SK-N-SH (cell line): ENCODE measurements around the gene EPB41L3.

Experiments
- CHD2 ChIP-seq: fragments of 150-350 bp; IDR thresholded peaks from 2 replicates; pipeline ENCODE4 v1.6.1; 2018; ENCODE audit warnings: low read length; ENCODE audit not compliant: partially characterized antibody
- CTCF ChIP-seq: fragments of 200-600 bp; sonication (generic); IDR thresholded peaks from 2 replicates; pipeline ENCODE4 v1.6.1; 2017; ENCODE audit warnings: antibody characterized with exemption, mild to moderate bottlenecking, moderate library complexity
- ELF1 ChIP-seq: IDR thresholded peaks from 2 replicates; pipeline ENCODE4 v1.4.0; 2012
- RAD21 ChIP-seq: IDR thresholded peaks from 2 replicates; pipeline ENCODE4 v1.6.1; 2012; ENCODE audit warnings: mild to moderate bottlenecking, low read length
- RFX5 ChIP-seq: IDR thresholded peaks from 2 replicates; pipeline ENCODE4 v1.6.1; 2012; ENCODE audit warnings: mild to moderate bottlenecking, improper control_type of control experiment, low read length
- TEAD4 ChIP-seq: IDR thresholded peaks from 2 replicates; pipeline ENCODE4 v1.4.0; 2012; ENCODE audit warnings: mild to moderate bottlenecking, borderline replicate concordance; ENCODE audit not compliant: insufficient read depth

DNA sequence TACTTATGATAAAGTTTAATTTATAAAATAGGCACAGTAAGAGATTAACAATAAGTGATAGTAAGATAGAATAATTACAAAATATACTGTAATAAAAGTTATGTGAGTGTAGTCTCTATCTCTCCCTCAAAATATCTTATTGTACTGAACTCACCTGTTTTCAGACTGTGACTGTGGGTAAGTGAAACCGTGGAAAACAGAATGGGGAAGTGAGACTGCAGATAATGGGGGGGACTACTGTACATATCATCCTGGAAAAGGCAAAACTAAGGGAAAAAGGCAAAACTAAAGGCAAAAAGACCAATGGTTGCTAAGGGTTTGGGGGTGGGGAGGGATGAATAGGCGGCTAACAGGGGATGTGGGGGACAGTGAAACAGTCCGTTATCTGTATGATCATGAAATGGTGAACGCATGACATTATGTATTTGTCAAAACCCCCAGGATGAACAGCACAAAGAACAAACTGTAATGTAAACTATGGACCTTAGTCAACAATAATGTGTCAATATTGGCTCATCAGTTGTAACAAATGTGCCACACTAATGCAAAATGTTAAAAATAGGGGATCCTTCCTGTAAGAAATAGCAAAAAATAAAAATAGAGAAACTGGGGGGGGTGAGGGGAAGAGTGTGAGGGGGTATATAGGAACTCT is 93.8 kb downstream of the EPB41L3 start:
- TF ChIP-seq CHD2 (no peak), RAD21 (no peak), CTCF (no peak), ELF1 (no peak), TEAD4 (no peak), RFX5 (no peak)
